Measurements from ENCODE around the gene NANOG.

NANOG gene

GRCh38 chr12:7784701-7785100 lies 4.5 kb upstream of the NANOG start (continued):
- TF ChIP-seq PATZ1 (CRISPR knock-in tag; IDR thresholded peaks at IDR 0.05; ENCODE audit: borderline replicate concordance) (no peak), SNAI2 (CRISPR knock-in tag; IDR thresholded peaks at IDR 0.05) (no peak), ZFP30 (CRISPR knock-in tag; IDR thresholded peaks at IDR 0.05) (no peak), ESRRG (CRISPR knock-in tag; IDR thresholded peaks at IDR 0.05) (no peak), ZC3H10 (CRISPR knock-in tag; IDR thresholded peaks at IDR 0.05) (no peak)
- TF ChIP-seq, protein P1, sequence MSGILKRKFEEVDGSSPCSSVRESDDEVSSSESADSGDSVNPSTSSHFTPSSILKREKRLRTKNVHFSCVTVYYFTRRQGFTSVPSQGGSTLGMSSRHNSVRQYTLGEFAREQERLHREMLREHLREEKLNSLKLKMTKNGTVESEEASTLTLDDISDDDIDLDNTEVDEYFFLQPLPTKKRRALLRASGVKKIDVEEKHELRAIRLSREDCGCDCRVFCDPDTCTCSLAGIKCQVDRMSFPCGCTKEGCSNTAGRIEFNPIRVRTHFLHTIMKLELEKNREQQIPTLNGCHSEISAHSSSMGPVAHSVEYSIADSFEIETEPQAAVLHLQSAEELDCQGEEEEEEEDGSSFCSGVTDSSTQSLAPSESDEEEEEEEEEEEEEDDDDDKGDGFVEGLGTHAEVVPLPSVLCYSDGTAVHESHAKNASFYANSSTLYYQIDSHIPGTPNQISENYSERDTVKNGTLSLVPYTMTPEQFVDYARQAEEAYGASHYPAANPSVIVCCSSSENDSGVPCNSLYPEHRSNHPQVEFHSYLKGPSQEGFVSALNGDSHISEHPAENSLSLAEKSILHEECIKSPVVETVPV (CRISPR knock-in tag; IDR thresholded peaks at IDR 0.05) = no peak
- TF ChIP-seq, protein P2, sequence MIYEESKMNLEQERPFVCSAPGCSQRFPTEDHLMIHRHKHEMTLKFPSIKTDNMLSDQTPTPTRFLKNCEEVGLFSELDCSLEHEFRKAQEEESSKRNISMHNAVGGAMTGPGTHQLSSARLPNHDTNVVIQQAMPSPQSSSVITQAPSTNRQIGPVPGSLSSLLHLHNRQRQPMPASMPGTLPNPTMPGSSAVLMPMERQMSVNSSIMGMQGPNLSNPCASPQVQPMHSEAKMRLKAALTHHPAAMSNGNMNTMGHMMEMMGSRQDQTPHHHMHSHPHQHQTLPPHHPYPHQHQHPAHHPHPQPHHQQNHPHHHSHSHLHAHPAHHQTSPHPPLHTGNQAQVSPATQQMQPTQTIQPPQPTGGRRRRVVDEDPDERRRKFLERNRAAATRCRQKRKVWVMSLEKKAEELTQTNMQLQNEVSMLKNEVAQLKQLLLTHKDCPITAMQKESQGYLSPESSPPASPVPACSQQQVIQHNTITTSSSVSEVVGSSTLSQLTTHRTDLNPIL (CRISPR knock-in tag; IDR thresholded peaks at IDR 0.05; ENCODE audit: low read depth) = no peak

GRCh38 chr12:7787574-7788293 lies 1.5 kb upstream of the NANOG start:
- TF ChIP-seq, protein P1 (CRISPR knock-in tag; IDR thresholded peaks at IDR 0.05) = no peak
- no peak for TF ChIP-seq BACH2 (CRISPR knock-in tag; IDR thresholded peaks at IDR 0.05; ENCODE audit: borderline replicate concordance)
- no peak for TF ChIP-seq TSHZ2 (CRISPR knock-in tag; IDR thresholded peaks at IDR 0.05)
- no peak for TF ChIP-seq ZNF8 (CRISPR knock-in tag; IDR thresholded peaks at IDR 0.05)
- no peak for ATAC-seq

DNA sequence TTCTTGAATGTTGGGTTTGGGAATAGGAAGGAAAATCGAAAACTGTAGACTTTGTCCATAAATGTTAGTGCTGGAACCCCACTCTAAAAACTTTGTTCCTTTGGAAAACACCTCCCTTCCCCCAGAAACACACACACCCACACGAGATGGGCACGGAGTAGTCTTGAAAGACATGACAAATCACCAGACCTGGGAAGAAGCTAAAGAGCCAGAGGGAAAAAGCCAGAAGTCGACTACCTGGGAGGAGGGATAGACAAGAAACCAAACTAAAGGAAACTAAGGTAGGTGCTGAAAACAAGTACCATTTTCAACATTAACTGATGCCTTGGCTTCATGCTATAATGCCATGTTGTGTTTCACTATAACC lies 925 bp upstream of the NANOG start:
- no peak for TF ChIP-seq ZFP30 (CRISPR knock-in tag; IDR thresholded peaks at IDR 0.05)
- no peak for TF ChIP-seq CSDC2 (CRISPR knock-in tag; IDR thresholded peaks at IDR 0.05)
- TF ChIP-seq, protein P2 (CRISPR knock-in tag; IDR thresholded peaks at IDR 0.05; ENCODE audit: low read depth) = no peak
- TF ChIP-seq TOX (CRISPR knock-in tag; IDR thresholded peaks at IDR 0.05; ENCODE audit: borderline replicate concordance) = no peak
- no peak for TF ChIP-seq SNAI2 (CRISPR knock-in tag; IDR thresholded peaks at IDR 0.05)
- TF ChIP-seq ZNF8 (CRISPR knock-in tag; IDR thresholded peaks at IDR 0.05) = no peak
- no peak for TF ChIP-seq PPARA (CRISPR knock-in tag; IDR thresholded peaks at IDR 0.05; ENCODE audit: borderline replicate concordance)
- TF ChIP-seq TSHZ2 (CRISPR knock-in tag; IDR thresholded peaks at IDR 0.05) = no peak
- no peak for TF ChIP-seq GLIS3 (CRISPR knock-in tag; IDR thresholded peaks at IDR 0.05)
- no peak for ATAC-seq

Measured in SK-N-SH treated with all-trans-retinoic acid at 6 μM for 48 hours (cell line).